ENCODE measurements around the gene GALK2. TPM values are rescaled to one million over a fixed set of nuclear protein-coding genes. Genes with fewer than 3 reads are reported as not detected.

The GALK2 gene
- total RNA-seq, 1 experiment from 2014 or later: 22.9 TPM

DNA sequence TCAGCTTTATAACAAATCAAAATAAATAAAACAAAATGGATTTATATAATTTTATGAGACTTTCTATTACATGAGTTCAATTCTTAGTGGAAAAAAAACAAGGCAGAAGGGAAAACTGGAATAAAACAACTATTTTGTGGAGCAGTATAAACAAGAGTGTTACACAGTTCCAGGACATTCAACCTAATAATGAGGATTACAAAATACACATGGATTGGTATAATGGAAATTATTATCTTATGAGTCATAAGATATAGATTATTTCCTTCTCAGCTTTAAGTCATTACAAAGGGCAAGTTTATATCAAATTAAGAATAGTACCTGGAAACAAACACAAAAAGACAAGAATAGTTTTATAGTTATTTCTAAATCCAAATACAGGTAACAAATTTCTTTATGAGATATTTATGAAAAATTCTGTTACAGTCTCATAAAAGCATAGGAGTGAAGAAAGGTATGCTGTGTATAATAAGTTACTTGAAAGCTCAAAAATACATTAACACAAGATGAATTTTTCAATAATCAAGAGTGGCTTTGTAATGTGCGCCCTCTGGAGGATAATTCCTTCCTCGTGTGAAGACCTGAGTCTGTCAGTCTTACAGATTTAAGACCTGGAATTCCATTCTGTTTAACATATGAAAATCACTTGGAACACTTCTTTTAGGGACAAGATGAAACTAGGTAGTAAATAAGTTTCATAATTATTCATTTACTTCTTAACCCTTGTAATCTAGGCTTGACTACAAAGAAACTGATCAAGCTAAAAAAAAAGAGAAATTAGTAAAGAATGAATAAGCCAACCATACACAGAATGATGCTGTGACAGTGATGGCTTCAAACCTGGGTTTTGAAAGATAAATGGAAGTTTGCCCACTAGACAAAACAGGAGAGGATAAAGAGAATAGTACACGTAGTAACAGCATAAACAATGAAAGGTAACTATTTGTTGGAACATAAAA is 24.1 kb upstream of the GALK2 start:
- intact Hi-C loops (cut with micrococcal nuclease; ENCODE audit: unreplicated experiment): loop anchor here (1.0 to 10.0 kb wide), 2 partner anchors 285 to 791 kb away; no protein-coding TSS in a partner anchor
- POLR2A ChIA-PET (ENCODE audit: low non-redundant PET): no interaction called here
- no peak overlapping the region for H3K27ac ChIP-seq (ENCODE audit: low read depth, low read length, poor library complexity, severe bottlenecking)

DNA sequence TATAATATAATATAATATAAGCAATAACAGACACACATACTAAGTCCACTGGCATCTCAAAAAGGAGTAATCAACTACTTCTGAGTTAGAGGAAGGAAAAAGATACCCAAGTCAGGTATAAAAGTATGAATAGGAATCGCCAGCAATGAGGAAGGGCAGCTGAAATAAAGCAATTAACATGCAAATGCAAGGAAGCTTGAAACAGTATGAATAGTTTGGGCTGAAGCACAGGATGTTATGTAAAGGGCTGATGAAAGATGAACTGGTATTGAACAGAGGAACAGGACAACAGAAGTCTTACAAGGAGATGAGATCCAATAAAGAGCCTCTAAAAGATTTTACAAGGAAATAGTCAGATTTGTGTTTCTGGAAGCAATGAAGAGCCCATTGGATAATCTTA is 21.7 kb upstream of the GALK2 start:
- H3K36me3 ChIP-seq (ENCODE audit: insufficient read depth, low read length, poor library complexity, severe bottlenecking): peaks cover 14% of the 10 kb centered on the region
- H3K4me3 ChIP-seq (ENCODE audit: low read depth, low read length, poor library complexity, severe bottlenecking): no peak overlapping the region
- no peaks in the 10 kb centered on the region for H3K27me3 ChIP-seq (replicated peaks; ENCODE audit: insufficient read depth, low read depth, low read length, poor library complexity)
- intact Hi-C loops (cut with micrococcal nuclease; ENCODE audit: unreplicated experiment): loop anchor here (10.0 kb wide), 1 partner anchor 793 kb away; no protein-coding TSS in a partner anchor
- ChIA-PET POLR2A (ENCODE audit: low non-redundant PET) (no interaction called here), CTCF (no interaction called here)
- TF ChIP-seq EZH2 (IDR thresholded peaks at IDR 0.05; ENCODE audit: borderline replicate concordance, low read depth, low read length, poor library complexity, severe bottlenecking): no peak
- TF ChIP-seq, protein P1, sequence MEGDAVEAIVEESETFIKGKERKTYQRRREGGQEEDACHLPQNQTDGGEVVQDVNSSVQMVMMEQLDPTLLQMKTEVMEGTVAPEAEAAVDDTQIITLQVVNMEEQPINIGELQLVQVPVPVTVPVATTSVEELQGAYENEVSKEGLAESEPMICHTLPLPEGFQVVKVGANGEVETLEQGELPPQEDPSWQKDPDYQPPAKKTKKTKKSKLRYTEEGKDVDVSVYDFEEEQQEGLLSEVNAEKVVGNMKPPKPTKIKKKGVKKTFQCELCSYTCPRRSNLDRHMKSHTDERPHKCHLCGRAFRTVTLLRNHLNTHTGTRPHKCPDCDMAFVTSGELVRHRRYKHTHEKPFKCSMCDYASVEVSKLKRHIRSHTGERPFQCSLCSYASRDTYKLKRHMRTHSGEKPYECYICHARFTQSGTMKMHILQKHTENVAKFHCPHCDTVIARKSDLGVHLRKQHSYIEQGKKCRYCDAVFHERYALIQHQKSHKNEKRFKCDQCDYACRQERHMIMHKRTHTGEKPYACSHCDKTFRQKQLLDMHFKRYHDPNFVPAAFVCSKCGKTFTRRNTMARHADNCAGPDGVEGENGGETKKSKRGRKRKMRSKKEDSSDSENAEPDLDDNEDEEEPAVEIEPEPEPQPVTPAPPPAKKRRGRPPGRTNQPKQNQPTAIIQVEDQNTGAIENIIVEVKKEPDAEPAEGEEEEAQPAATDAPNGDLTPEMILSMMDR (conservative IDR thresholded peaks at IDR 0.05; ENCODE audit: low read depth, low read length): no peak
- no peak for DNase-seq (ENCODE audit: low spot score)
- BruUV-seq (replicated peaks): no TSS peak
- peak overlapping the region; percentile 24 for H3K27ac ChIP-seq (ENCODE audit: low read depth, low read length, poor library complexity, severe bottlenecking)
- H3K4me1 ChIP-seq (ENCODE audit: insufficient read depth, low read length, poor library complexity, severe bottlenecking): peaks cover 31% of the 10 kb centered on the region
- H3K9me3 ChIP-seq (ENCODE audit: low read depth, low read length, poor library complexity, severe bottlenecking): no peaks in the 10 kb centered on the region

More for the DNA sequence above, 24.1 kb upstream of the GALK2 start:
- Histone ChIP-seq H3K4me1 (ENCODE audit: insufficient read depth, low read length, poor library complexity, severe bottlenecking) (peaks cover 31% of the 10 kb centered on the region), H3K36me3 (ENCODE audit: insufficient read depth, low read length, poor library complexity, severe bottlenecking) (peaks cover 34% of the 10 kb centered on the region), H3K4me3 (ENCODE audit: low read depth, low read length, poor library complexity, severe bottlenecking) (no peak overlapping the region), H3K27me3 (replicated peaks; ENCODE audit: insufficient read depth, low read depth, low read length, poor library complexity) (no peaks in the 10 kb centered on the region), H3K9me3 (ENCODE audit: low read depth, low read length, poor library complexity, severe bottlenecking) (no peaks in the 10 kb centered on the region)
- no TSS peak for BruUV-seq (replicated peaks)
- TF ChIP-seq EZH2 (IDR thresholded peaks at IDR 0.05; ENCODE audit: borderline replicate concordance, low read depth, low read length, poor library complexity, severe bottlenecking): no peak
- TF ChIP-seq, protein P1 (conservative IDR thresholded peaks at IDR 0.05; ENCODE audit: low read depth, low read length): peak; percentile 90
- CTCF ChIA-PET: interaction anchor here (0.9 to 2.4 kb wide), 5 partner anchors 8 to 288 kb away, joined by 3 to 25 read pairs (median 6); no protein-coding TSS in a partner anchor
- DNase-seq (ENCODE audit: low spot score): peak; percentile 71

DNA sequence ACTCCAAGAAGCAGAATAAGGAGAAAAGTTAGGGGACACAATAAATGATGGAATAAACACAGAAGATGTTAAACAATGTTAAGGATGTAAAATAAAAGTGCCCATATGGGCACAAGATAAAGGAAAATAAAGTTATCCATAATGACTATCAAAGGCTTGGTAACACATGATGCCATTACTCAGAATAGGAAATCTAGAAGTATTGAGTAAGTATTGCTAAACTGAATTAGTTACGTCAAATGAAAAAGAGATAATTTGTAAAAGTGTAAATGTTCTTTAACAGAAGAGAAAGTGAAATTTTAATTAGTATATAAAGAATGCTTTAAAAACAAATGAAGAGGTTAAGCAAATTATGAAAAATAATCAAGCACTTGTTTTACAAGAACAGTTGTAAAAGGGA is 21.3 kb upstream of the GALK2 start:
- no peak for DNase-seq (ENCODE audit: low spot score)
- Histone ChIP-seq H3K36me3 (ENCODE audit: insufficient read depth, low read length, poor library complexity, severe bottlenecking) (peaks cover 10% of the 10 kb centered on the region), H3K27ac (ENCODE audit: low read depth, low read length, poor library complexity, severe bottlenecking) (peak overlapping the region; percentile 24), H3K4me1 (ENCODE audit: insufficient read depth, low read length, poor library complexity, severe bottlenecking) (peaks cover 35% of the 10 kb centered on the region), H3K9me3 (ENCODE audit: low read depth, low read length, poor library complexity, severe bottlenecking) (no peaks in the 10 kb centered on the region), H3K27me3 (replicated peaks; ENCODE audit: insufficient read depth, low read depth, low read length, poor library complexity) (no peaks in the 10 kb centered on the region), H3K4me3 (ENCODE audit: low read depth, low read length, poor library complexity, severe bottlenecking) (no peak overlapping the region)
- intact Hi-C loops (cut with micrococcal nuclease; ENCODE audit: unreplicated experiment): loop anchor here (10.0 kb wide), 1 partner anchor 794 kb away; no protein-coding TSS in a partner anchor
- ChIA-PET POLR2A (ENCODE audit: low non-redundant PET) (no interaction called here), CTCF (no interaction called here)
- TF ChIP-seq, protein P1 (conservative IDR thresholded peaks at IDR 0.05; ENCODE audit: low read depth, low read length): no peak
- TF ChIP-seq EZH2 (IDR thresholded peaks at IDR 0.05; ENCODE audit: borderline replicate concordance, low read depth, low read length, poor library complexity, severe bottlenecking): no peak
- BruUV-seq (replicated peaks): no TSS peak
